Transverse colon (tissue), 4 donors: ENCODE results near the gene LYSET.

Experiments used
- CTCF ChIP-seq, 5 experiments: fragments of 200-600 bp in 3 of 5; fragments of 450-650 bp in 2 of 5; sonication (generic) in 3 of 5; IDR thresholded peaks; 1 replicate in 2 of 5; 2 replicates in 3 of 5; pipeline ENCODE4 v1.5.1; 2016 to 2017; ENCODE audit warnings: antibody characterized with exemption in 5 of 5, inconsistent platforms in 3 of 5, mild to moderate bottlenecking in 2 of 5, moderate library complexity in 1 of 5
- EP300 ChIP-seq: sonication (generic); formaldehyde crosslinking; IDR thresholded peaks from one replicate; pipeline ENCODE4 v1.6.1; 2017; ENCODE audit warnings: antibody characterized with exemption, low read depth
- POLR2A ChIP-seq: fragments of 450-650 bp; IDR thresholded peaks from one replicate; pipeline ENCODE4 v1.6.1; 2016; ENCODE audit warnings: antibody characterized with exemption, mild to moderate bottlenecking, moderate library complexity
- POLR2AphosphoS5 ChIP-seq, 3 donors: sonication (generic); formaldehyde crosslinking; IDR thresholded peaks; one replicate each; pipeline ENCODE4 v1.6.1; 2016; ENCODE audit warnings: antibody characterized with exemption in 3 of 3

GRCh38 chr14:93156693-93157369 is 28.3 kb upstream of the LYSET start:
- TF ChIP-seq POLR2A (no peak), CTCF (IDR thresholded peaks at IDR 0.05) (no peak), EP300 (no peak), POLR2AphosphoS5 (IDR thresholded peaks at IDR 0.05) (no peak)
